NCI-H1694 (cell line): ENCODE measurements around the gene AK8.
A peak's percentile ranks its signal among the peaks of the same experiment; 100 is the strongest.

Source experiments
- DNase-seq: peaks from one replicate; lab custom pipeline; 2025; lab: John Stamatoyannopoulos, UW

Gene AK8

GRCh38 chr9:132877824-132878694 is at the start of gene AK8:
Gene AK8, minus strand, starts transcription at chr9:132878284. Its CDS starts 29 bp downstream, at chr9:132878255.
- peak; percentile 26 for DNase-seq

GRCh38 chr9:132927704-132928103 is 49.6 kb upstream of the AK8 start:
- DNase-seq, result no peak

- DNase-seq, result no peak
Measured at GRCh38 chr9:132923346-132923902, 45.3 kb upstream of the AK8 start.

- DNase-seq, result no peak
Measured at GRCh38 chr9:132919614-132920268, 41.7 kb upstream of the AK8 start.

GRCh38 chr9:132914924-132915323 is 36.8 kb upstream of the AK8 start:
- no peak for DNase-seq

GRCh38 chr9:132912131-132912530 is 34.0 kb upstream of the AK8 start:
- DNase-seq, result no peak

GRCh38 chr9:132910376-132910775 is 32.3 kb upstream of the AK8 start:
- no peak for DNase-seq

GRCh38 chr9:132909311-132909710 is 31.2 kb upstream of the AK8 start:
- no peak for DNase-seq

- DNase-seq, result no peak
Measured at GRCh38 chr9:132908635-132909034, 30.6 kb upstream of the AK8 start.

- no peak for DNase-seq
Measured at GRCh38 chr9:132905726-132906125, 27.6 kb upstream of the AK8 start.

- no peak for DNase-seq
Measured at GRCh38 chr9:132903574-132904492, 25.7 kb upstream of the AK8 start.

- DNase-seq, result peak; percentile 86
Measured at GRCh38 chr9:132901858-132902831, 24.1 kb upstream of the AK8 start.

GRCh38 chr9:132898051-132898450 is 20.0 kb upstream of the AK8 start:
- peak; percentile 69 for DNase-seq

- DNase-seq, result no peak
Measured at GRCh38 chr9:132896906-132897305, 18.8 kb upstream of the AK8 start.

GRCh38 chr9:132896264-132896663 is 18.2 kb upstream of the AK8 start:
- no peak for DNase-seq

GRCh38 chr9:132894862-132895835 is 17.1 kb upstream of the AK8 start:
- no peak for DNase-seq

GRCh38 chr9:132894346-132894745 is 16.3 kb upstream of the AK8 start:
- peak; percentile 78 for DNase-seq

- no peak for DNase-seq
Measured at GRCh38 chr9:132892400-132892799, 14.3 kb upstream of the AK8 start.

- DNase-seq, result no peak
Measured at GRCh38 chr9:132888151-132888550, 10.1 kb upstream of the AK8 start.
